ENCODE data around the gene PRR30. TPM values are rescaled to one million over a fixed set of nuclear protein-coding genes. Genes with fewer than 3 reads are reported as not detected.

The PRR30 gene
- total and polyA plus RNA-seq, 2 experiments from 2014 or later = not detected

DNA sequence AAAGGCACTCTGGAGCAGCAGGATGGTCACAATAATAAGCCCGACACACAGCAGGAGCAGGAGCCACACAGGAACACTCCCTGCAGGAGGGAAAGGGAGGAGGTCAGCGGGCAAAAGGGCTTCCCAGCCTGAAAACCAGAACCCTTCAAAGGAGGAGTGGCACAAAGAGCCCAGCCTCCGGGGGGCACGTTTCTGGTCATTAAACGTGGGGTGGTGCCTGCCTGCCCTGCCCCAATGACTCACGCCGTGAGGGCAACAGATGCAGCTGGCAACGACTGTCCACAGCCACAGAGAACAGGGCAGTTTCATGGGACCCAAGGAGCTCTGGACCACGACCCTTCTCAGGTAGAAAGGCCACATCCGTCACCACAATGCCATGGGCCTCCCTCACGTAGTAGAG lies 7.8 kb downstream of the PRR30 start (continued):
- TF ChIP-seq, protein P1, sequence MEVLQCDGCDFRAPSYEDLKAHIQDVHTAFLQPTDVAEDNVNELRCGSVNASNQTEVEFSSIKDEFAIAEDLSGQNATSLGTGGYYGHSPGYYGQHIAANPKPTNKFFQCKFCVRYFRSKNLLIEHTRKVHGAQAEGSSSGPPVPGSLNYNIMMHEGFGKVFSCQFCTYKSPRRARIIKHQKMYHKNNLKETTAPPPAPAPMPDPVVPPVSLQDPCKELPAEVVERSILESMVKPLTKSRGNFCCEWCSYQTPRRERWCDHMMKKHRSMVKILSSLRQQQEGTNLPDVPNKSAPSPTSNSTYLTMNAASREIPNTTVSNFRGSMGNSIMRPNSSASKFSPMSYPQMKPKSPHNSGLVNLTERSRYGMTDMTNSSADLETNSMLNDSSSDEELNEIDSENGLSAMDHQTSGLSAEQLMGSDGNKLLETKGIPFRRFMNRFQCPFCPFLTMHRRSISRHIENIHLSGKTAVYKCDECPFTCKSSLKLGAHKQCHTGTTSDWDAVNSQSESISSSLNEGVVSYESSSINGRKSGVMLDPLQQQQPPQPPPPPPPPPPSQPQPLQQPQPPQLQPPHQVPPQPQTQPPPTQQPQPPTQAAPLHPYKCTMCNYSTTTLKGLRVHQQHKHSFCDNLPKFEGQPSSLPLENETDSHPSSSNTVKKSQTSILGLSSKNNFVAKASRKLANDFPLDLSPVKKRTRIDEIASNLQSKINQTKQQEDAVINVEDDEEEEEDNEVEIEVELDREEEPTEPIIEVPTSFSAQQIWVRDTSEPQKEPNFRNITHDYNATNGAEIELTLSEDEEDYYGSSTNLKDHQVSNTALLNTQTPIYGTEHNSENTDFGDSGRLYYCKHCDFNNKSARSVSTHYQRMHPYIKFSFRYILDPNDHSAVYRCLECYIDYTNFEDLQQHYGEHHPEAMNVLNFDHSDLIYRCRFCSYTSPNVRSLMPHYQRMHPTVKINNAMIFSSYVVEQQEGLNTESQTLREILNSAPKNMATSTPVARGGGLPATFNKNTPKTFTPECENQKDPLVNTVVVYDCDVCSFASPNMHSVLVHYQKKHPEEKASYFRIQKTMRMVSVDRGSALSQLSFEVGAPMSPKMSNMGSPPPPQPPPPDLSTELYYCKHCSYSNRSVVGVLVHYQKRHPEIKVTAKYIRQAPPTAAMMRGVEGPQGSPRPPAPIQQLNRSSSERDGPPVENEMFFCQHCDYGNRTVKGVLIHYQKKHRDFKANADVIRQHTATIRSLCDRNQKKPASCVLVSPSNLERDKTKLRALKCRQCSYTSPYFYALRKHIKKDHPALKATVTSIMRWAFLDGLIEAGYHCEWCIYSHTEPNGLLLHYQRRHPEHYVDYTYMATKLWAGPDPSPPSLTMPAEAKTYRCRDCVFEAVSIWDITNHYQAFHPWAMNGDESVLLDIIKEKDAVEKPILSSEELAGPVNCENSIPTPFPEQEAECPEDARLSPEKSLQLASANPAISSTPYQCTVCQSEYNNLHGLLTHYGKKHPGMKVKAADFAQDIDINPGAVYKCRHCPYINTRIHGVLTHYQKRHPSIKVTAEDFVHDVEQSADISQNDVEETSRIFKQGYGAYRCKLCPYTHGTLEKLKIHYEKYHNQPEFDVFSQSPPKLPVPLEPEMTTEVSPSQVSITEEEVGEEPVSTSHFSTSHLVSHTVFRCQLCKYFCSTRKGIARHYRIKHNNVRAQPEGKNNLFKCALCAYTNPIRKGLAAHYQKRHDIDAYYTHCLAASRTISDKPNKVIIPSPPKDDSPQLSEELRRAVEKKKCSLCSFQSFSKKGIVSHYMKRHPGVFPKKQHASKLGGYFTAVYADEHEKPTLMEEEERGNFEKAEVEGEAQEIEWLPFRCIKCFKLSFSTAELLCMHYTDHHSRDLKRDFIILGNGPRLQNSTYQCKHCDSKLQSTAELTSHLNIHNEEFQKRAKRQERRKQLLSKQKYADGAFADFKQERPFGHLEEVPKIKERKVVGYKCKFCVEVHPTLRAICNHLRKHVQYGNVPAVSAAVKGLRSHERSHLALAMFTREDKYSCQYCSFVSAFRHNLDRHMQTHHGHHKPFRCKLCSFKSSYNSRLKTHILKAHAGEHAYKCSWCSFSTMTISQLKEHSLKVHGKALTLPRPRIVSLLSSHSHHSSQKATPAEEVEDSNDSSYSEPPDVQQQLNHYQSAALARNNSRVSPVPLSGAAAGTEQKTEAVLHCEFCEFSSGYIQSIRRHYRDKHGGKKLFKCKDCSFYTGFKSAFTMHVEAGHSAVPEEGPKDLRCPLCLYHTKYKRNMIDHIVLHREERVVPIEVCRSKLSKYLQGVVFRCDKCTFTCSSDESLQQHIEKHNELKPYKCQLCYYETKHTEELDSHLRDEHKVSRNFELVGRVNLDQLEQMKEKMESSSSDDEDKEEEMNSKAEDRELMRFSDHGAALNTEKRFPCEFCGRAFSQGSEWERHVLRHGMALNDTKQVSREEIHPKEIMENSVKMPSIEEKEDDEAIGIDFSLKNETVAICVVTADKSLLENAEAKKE (CRISPR knock-in tag; IDR thresholded peaks at IDR 0.05) = no peak
- no peak for TF ChIP-seq CREB1 (CRISPR knock-in tag; IDR thresholded peaks at IDR 0.05; ENCODE audit: low read depth)
- TF ChIP-seq, protein P2, sequence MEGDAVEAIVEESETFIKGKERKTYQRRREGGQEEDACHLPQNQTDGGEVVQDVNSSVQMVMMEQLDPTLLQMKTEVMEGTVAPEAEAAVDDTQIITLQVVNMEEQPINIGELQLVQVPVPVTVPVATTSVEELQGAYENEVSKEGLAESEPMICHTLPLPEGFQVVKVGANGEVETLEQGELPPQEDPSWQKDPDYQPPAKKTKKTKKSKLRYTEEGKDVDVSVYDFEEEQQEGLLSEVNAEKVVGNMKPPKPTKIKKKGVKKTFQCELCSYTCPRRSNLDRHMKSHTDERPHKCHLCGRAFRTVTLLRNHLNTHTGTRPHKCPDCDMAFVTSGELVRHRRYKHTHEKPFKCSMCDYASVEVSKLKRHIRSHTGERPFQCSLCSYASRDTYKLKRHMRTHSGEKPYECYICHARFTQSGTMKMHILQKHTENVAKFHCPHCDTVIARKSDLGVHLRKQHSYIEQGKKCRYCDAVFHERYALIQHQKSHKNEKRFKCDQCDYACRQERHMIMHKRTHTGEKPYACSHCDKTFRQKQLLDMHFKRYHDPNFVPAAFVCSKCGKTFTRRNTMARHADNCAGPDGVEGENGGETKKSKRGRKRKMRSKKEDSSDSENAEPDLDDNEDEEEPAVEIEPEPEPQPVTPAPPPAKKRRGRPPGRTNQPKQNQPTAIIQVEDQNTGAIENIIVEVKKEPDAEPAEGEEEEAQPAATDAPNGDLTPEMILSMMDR (conservative IDR thresholded peaks at IDR 0.05; ENCODE audit: low read depth in 2 of 2) = no peak
- no peak for TF ChIP-seq NANOG (IDR thresholded peaks at IDR 0.05; ENCODE audit: borderline replicate concordance)
- no peak for TF ChIP-seq EZH2 (IDR thresholded peaks at IDR 0.05; ENCODE audit: low read depth, unreplicated experiment)
- TF ChIP-seq, protein P3, sequence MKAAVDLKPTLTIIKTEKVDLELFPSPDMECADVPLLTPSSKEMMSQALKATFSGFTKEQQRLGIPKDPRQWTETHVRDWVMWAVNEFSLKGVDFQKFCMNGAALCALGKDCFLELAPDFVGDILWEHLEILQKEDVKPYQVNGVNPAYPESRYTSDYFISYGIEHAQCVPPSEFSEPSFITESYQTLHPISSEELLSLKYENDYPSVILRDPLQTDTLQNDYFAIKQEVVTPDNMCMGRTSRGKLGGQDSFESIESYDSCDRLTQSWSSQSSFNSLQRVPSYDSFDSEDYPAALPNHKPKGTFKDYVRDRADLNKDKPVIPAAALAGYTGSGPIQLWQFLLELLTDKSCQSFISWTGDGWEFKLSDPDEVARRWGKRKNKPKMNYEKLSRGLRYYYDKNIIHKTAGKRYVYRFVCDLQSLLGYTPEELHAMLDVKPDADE (IDR thresholded peaks at IDR 0.05) = no peak
- no peak for TF ChIP-seq POLR2AphosphoS5 (IDR thresholded peaks at IDR 0.05; ENCODE audit: low read depth)
- no peak for TF ChIP-seq JUNB (IDR thresholded peaks at IDR 0.05; ENCODE audit: unreplicated experiment)
- TF ChIP-seq ZNF331 (CRISPR knock-in tag; IDR thresholded peaks at IDR 0.05; ENCODE audit: low read depth) = no peak
- TF ChIP-seq EZH2phosphoT487 (IDR thresholded peaks at IDR 0.05; ENCODE audit: unreplicated experiment) = no peak
